GM12864 (cell line): ENCODE results near the gene IMMT.
A peak's percentile ranks its signal among the peaks of the same experiment; 100 is the strongest.

ENCODE experiments used
- DNase-seq: peaks from one replicate; pipeline ENCODE4 v3.0.0-alpha.2; 2011; ENCODE audit warnings: low read depth
- H3K4me3 ChIP-seq: 2 replicates; pipeline ENCODE4 v1.5.1; 2011; ENCODE audit warnings: mild to moderate bottlenecking, low read depth, low read length, control low read depth
- TF ChIP-seq, protein P1 (sequence below): IDR thresholded peaks from 2 replicates; pipeline ENCODE4 v1.5.1; 2011; ENCODE audit warnings: low read depth, mild to moderate bottlenecking, moderate library complexity, low read length, control low read depth, inconsistent platforms; ENCODE audit errors: missing control alignments

IMMT gene

DNA sequence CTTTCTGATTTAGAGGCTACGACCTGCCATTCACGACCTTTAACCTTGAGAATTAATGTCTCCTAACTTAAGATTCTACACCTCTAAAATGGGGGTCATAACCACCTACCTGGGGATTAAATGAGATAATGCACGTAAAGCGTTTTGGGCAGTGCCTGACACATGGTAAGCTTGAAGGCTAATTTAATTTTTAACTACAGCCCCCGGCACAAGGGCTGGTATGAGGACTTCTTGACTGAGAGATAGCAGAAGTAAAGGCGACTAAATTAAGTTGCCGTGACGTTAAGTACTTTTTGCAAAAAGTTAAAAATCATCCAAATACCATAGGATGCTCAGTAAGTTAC is 4.5 kb upstream of the IMMT start:
- peak overlapping the region; percentile 88 for H3K4me3 ChIP-seq
- no peak for DNase-seq
- TF ChIP-seq, protein P1, sequence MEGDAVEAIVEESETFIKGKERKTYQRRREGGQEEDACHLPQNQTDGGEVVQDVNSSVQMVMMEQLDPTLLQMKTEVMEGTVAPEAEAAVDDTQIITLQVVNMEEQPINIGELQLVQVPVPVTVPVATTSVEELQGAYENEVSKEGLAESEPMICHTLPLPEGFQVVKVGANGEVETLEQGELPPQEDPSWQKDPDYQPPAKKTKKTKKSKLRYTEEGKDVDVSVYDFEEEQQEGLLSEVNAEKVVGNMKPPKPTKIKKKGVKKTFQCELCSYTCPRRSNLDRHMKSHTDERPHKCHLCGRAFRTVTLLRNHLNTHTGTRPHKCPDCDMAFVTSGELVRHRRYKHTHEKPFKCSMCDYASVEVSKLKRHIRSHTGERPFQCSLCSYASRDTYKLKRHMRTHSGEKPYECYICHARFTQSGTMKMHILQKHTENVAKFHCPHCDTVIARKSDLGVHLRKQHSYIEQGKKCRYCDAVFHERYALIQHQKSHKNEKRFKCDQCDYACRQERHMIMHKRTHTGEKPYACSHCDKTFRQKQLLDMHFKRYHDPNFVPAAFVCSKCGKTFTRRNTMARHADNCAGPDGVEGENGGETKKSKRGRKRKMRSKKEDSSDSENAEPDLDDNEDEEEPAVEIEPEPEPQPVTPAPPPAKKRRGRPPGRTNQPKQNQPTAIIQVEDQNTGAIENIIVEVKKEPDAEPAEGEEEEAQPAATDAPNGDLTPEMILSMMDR = no peak

DNA sequence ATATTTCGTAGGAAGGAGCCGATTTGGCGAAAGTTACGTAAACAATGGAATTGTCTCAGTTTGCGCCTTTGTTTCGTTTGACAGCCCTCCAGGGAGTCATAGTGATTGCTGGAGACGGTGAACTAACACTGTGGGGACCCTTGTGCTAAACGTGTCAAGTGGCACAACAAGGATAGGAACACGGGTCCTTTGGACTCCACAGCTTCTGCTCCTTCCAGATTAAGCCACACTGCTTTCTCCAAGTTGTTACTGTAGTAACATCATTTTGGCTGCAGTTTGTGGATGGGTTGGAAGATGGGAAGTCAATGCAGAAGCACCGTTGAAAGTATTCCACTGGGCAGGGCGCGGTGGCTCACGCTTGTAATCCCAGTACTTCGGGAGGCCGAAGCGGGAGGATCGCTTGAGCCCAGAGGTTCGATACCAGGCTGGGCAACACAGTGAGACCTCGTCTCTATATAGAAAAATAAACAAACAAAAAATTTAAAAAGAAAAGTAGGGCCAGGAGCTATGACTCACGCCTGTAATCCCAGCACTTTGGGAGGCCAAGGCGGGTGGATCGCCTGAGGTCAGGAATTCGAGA is 636 bp upstream of the IMMT start:
- TF ChIP-seq, protein P1 = no peak
- DNase-seq = no peak
- H3K4me3 ChIP-seq = peak overlapping the region; percentile 62

DNA sequence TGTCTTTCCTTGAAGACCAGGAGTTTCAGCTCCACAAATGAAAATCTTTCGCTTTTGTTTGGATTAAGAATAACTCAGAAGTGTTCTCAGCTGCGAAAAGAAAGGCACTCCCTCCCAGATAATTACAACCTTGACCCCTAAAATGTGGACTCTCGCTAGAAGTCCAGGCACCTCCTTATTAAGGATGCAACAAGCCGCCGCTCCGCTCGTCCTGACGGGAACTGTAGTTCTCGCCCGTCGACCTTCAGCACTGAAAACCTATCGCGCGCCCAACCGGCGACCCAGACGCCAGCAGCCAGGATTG is 559 bp downstream of the IMMT start:
- H3K4me3 ChIP-seq = peak overlapping the region; percentile 62
- no peak for DNase-seq
- TF ChIP-seq, protein P1 = no peak

DNA sequence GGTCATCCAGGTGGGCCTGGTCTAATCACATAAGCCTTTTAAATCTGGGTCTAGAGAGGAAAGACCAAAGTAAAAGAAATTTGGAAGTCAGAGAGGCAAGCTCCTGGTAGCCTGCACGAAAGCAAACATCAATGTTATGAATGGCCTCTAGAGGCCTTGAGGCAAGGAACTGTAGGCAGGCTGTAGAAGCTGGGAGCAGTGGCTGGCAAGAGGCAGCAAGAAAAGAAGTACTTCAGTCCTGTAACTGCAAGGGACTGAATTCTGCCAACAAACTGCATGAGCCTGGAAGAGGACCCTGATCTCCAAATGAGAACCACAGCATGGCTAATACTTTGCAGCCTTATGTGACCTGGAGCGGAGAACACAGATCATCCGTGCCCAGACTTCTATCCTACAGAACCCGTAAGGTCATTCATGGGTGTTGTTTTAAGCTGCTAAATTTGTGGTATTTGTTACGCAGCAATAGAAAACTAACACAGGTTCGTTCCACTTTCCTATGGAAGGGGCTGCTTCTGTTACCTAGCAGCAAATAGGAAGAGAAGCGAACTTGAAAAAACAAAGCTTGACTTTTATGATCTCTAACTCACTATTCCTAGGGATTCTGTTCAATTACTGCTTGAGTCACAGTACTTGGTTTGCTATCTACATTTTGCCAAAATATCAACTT is 1.2 kb downstream of the IMMT start:
- H3K4me3 ChIP-seq = peak overlapping the region; percentile 62
- no peak for DNase-seq
- TF ChIP-seq, protein P1 = peak; percentile 32

DNA sequence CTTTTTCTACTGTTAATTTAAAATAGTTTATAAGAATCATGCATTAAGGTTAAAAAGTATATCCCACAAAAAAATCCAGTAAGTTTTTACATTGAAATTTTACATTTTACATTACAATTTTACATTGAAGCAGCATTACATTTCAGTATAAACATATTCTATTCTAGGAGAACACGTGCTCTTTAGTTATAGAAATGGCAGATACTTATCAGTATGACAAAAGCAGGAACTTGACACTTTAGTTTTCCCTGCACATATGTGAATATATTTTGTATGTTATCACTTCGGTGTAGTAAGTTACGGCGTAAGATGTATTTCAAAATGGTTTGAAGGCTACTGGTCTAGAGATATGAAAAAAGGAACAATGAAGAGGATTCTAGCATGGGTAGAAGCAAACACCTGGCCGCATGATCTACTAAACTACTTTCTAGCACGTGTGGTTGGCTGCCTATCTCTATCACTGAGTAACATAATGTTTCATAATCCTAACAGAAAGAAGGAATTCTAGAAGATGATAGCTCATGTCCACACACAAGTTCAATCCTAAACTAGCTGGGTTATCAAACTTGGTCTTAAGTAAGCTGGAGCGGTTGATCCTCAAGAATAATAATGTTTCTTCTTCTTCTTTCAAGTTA is 5.4 kb downstream of the IMMT start:
- TF ChIP-seq, protein P1 = no peak
- DNase-seq = no peak
- no peak overlapping the region for H3K4me3 ChIP-seq

DNA sequence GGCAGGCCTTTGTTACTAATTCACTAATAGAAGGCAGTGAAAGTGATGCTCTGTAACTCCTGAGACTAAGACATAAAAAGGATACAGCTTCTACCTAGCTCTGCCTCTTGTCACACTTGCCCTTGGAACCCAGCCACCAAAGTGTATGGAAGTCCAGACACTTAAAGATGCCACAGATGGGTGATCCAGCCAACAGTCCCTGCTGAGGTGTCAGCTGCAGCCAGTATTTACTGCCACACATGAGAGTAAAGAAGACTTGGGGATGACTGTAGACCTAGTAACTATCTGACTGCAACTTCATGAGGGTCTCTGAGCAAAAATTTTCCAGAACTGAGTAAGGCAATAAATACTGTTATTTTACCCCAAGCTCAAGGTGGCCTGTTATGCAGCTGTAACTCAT is 8.8 kb downstream of the IMMT start:
- no peak overlapping the region for H3K4me3 ChIP-seq
- DNase-seq = no peak
- TF ChIP-seq, protein P1 = no peak

DNA sequence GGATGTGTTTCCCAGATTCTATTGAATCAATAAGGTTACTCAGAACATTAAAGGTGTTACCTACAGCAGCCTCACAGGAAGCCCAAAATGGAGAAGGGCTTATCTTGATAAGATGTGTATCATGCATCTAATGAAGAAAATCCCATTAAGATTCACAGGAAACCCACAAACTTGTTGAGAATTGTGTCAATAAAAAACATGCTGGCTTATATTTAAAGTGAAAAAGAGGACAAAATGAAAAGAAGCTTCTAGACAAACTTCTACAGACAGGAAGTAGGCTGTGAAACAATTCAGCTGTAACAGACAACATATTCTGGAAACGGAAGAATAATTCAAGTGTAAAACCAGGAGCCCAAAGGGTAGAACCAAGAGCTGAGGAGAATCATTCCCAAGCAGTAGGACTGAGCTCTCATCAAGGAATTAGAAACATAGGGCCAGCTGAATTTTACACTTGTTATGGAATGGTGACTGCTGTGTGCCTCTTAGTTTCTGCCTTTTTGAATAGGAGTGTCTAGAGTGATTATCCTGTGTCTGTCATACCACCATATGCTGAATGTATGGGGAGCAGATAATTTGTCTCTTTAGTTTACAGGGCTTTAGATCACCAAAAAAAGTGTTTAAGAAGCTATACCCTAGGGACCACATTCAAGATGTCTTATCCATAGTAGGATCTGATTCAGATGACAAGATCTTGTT is 9.6 kb downstream of the IMMT start:
- no peak for DNase-seq
- TF ChIP-seq, protein P1 = no peak
- H3K4me3 ChIP-seq = no peak overlapping the region
